Mesenchymal stem cell (in vitro differentiated cells and primary cell): ENCODE data around the gene TASL.

Experiments
- DNase-seq: peaks from one replicate; pipeline ENCODE4 v3.0.0-alpha.2; 2013
- H2AFZ ChIP-seq: one replicate; pipeline ENCODE4 v1.6.1; 2013; ENCODE audit warnings: low read depth, mild to moderate bottlenecking, control low read depth, inconsistent platforms, low read length, moderate library complexity
- H2AK5ac ChIP-seq: 2 replicates; pipeline ENCODE4 v1.6.1; 2013; ENCODE audit warnings: low read length, moderate library complexity, mild to moderate bottlenecking, inconsistent platforms; ENCODE audit not compliant: severe bottlenecking
- H2BK120ac ChIP-seq: one replicate; pipeline ENCODE4 v1.6.1; 2013; ENCODE audit warnings: low read depth, mild to moderate bottlenecking, inconsistent platforms, low read length, moderate library complexity
- H2BK12ac ChIP-seq, 2 experiments: one replicate each; pipeline ENCODE4 v1.6.1; 2013; ENCODE audit warnings: inconsistent platforms in 2 of 2, low read length in 2 of 2, mild to moderate bottlenecking in 2 of 2, moderate library complexity in 2 of 2, control low read depth in 1 of 2
- H2BK15ac ChIP-seq: one replicate; pipeline ENCODE4 v1.6.1; 2013; ENCODE audit warnings: mild to moderate bottlenecking, low read depth, inconsistent platforms; ENCODE audit not compliant: poor library complexity, severe bottlenecking
- H2BK5ac ChIP-seq: 2 replicates; pipeline ENCODE4 v1.6.1; 2013; ENCODE audit warnings: low read depth, mild to moderate bottlenecking, low read length, control low read depth, inconsistent platforms; ENCODE audit not compliant: poor library complexity, severe bottlenecking
- H3K14ac ChIP-seq, 2 experiments: one replicate each; pipeline ENCODE4 v1.6.1; 2013; ENCODE audit warnings: inconsistent platforms in 2 of 2, low read length in 2 of 2, control low read depth in 1 of 2, mild to moderate bottlenecking in 1 of 2, moderate library complexity in 1 of 2
- H3K18ac ChIP-seq, 2 experiments: one replicate each; pipeline ENCODE4 v1.6.1; 2013; ENCODE audit warnings: inconsistent platforms in 2 of 2, low read length in 2 of 2, control low read depth in 1 of 2, low read depth in 1 of 2, mild to moderate bottlenecking in 1 of 2
- H3K23ac ChIP-seq, 2 experiments: one replicate each; pipeline ENCODE4 v1.6.1; 2013; ENCODE audit warnings: inconsistent platforms in 2 of 2, low read length in 2 of 2, mild to moderate bottlenecking in 2 of 2, moderate library complexity in 2 of 2, control low read depth in 1 of 2
- H3K27ac ChIP-seq: 2 replicates; pipeline ENCODE4 v1.5.1; 2013; ENCODE audit warnings: mild to moderate bottlenecking, moderate library complexity, low read length, control low read depth, inconsistent platforms; ENCODE audit not compliant: poor library complexity, severe bottlenecking
- H3K27me3 ChIP-seq, 2 experiments: 2 replicates each; pipeline versions ENCODE4 v1.6.1 to v1.7.0; 2013; ENCODE audit warnings: low read length in 2 of 2, mild to moderate bottlenecking in 2 of 2, moderate library complexity in 2 of 2, control low read depth in 1 of 2, inconsistent platforms in 1 of 2; ENCODE audit not compliant: control insufficient read depth in 1 of 2, insufficient read depth in 1 of 2
- H3K36me3 ChIP-seq, 2 experiments: 2 replicates each; pipeline versions ENCODE4 v1.6.1 to v1.7.0; 2013; ENCODE audit warnings: low read length in 2 of 2, control low read depth in 1 of 2, inconsistent platforms in 1 of 2, low read depth in 1 of 2, mild to moderate bottlenecking in 1 of 2; ENCODE audit not compliant: insufficient read depth in 2 of 2, control insufficient read depth in 1 of 2
- H3K4ac ChIP-seq, 2 experiments: one replicate each; pipeline ENCODE4 v1.6.1; 2013; ENCODE audit warnings: inconsistent platforms in 2 of 2, low read length in 2 of 2, mild to moderate bottlenecking in 2 of 2, moderate library complexity in 2 of 2, control low read depth in 1 of 2, low read depth in 1 of 2
- H3K4me1 ChIP-seq: 2 replicates; pipeline ENCODE4 v1.6.1; 2013; ENCODE audit warnings: low read depth, low read length, control low read depth; ENCODE audit not compliant: control insufficient read depth, insufficient read depth
- H3K4me2 ChIP-seq: 2 replicates; pipeline ENCODE4 v1.6.1; 2013; ENCODE audit warnings: low read length, mild to moderate bottlenecking, inconsistent platforms; ENCODE audit not compliant: poor library complexity, severe bottlenecking
- H3K4me3 ChIP-seq, 2 experiments: 2 replicates each; pipeline versions ENCODE4 v1.5.1 to v1.7.0; 2013; ENCODE audit warnings: low read length in 2 of 2, mild to moderate bottlenecking in 2 of 2, control low read depth in 1 of 2, low read depth in 1 of 2; ENCODE audit not compliant: insufficient read depth in 1 of 2
- H3K79me1 ChIP-seq: replicated peaks from 2 replicates; pipeline ENCODE4 v1.6.1; 2013; ENCODE audit warnings: mild to moderate bottlenecking, control low read depth, low read length, inconsistent platforms; ENCODE audit not compliant: poor library complexity, severe bottlenecking
- H3K9ac ChIP-seq: 2 replicates; pipeline ENCODE4 v1.7.0; 2013; ENCODE audit warnings: mild to moderate bottlenecking, low read length, moderate library complexity
- H3K9me3 ChIP-seq: 2 replicates; pipeline ENCODE4 v1.7.0; 2013; ENCODE audit warnings: mild to moderate bottlenecking, low read length; ENCODE audit not compliant: control insufficient read depth
- H4K8ac ChIP-seq: one replicate; pipeline ENCODE4 v1.6.1; 2013; ENCODE audit warnings: inconsistent platforms, mild to moderate bottlenecking, low read length, moderate library complexity
- H4K91ac ChIP-seq: one replicate; pipeline ENCODE4 v1.6.1; 2013; ENCODE audit warnings: mild to moderate bottlenecking, low read length, inconsistent platforms
- WGBS: methylation state at CpG from one replicate; pipeline ENCODE4 v1.1.7; 2013; ENCODE audit warnings: mixed read lengths; 5-methylcytosine and 5-hydroxymethylcytosine counted together

Gene TASL

DNA sequence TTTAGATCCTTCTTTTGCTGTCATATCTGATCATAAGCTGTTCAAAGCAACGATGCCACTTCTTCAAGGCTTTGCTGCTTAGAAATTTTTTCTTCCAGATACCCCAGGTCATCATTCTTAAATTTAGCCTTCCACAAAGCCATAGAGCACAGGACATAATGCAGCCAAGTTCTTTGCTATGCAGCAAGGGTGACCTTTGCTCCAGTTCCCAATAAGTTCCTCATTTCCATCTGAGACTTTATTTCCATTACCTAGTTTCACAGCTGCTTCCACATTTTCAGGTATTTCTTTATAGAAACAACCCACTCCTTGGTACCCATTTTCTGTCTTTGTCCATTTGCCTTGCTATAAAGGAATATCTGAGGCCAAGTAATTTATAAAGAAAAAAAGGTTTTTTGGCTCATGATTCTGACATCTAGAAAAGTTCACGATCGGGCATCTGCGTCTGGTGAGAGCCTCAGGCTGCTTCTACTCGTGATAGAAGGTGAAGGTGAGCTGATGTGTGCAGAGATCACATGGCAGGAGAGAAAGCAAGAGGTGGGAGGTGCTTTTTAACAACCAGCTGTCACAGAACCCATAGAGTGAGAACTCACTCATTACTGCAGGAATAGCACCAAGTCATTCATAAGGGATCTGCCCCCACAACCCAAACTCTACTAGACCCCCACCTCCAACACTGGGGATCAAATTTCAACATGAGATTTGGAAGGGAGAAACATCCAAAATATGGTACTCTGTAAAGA is 11.8 kb upstream of the TASL start:
- 95% methylated on average over 4 of the region's 5 CpGs for WGBS
- H3K4me3 ChIP-seq: no peak overlapping the region
- no peaks in the 10 kb centered on the region for H3K36me3 ChIP-seq
- no peak overlapping the region for H2AFZ ChIP-seq
- H3K4me1 ChIP-seq: no peaks in the 10 kb centered on the region
- no peak overlapping the region for H2BK12ac ChIP-seq
- DNase-seq: no peak
- H2BK5ac ChIP-seq: no peak overlapping the region
- no peak overlapping the region for H3K9ac ChIP-seq
- H3K14ac ChIP-seq: no peak overlapping the region
- no peak overlapping the region for H3K18ac ChIP-seq
- no peak overlapping the region for H2BK15ac ChIP-seq
- H3K23ac ChIP-seq: no peak overlapping the region
- no peak overlapping the region for H4K8ac ChIP-seq
- H3K4ac ChIP-seq: no peak overlapping the region
- no peak overlapping the region for H3K27ac ChIP-seq
- H4K91ac ChIP-seq: no peak overlapping the region
- peaks cover 0 to 3% of the 10 kb centered on the region in 2 experiments for H3K27me3 ChIP-seq
- H2AK5ac ChIP-seq: no peak overlapping the region
- H3K4me2 ChIP-seq: no peak overlapping the region
- no peak overlapping the region for H2BK120ac ChIP-seq
- H3K9me3 ChIP-seq: no peaks in the 10 kb centered on the region
- H3K79me1 ChIP-seq: no peaks in the 10 kb centered on the region

DNA sequence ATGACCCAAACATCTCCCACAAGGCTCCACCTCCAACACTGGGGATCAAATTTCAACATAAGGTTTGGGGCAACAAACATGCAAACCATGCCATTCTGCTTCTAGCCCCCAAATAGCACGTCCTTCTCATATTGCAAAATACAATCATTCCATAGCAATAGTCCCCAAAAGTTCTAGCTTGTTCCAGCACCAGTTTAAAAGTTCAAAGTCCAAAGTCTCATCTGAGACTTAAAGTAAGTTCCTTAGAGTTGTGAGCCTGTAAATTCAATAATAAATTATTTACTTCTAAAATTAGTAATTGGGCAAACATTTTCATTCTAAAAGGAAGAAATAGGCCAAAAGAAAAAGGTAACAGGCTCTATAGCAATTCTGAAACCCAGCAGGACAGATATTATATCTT is 8.9 kb upstream of the TASL start:
- Histone ChIP-seq H3K27ac (no peak overlapping the region), H2AK5ac (no peak overlapping the region), H4K91ac (no peak overlapping the region), H3K79me1 (no peaks in the 10 kb centered on the region), H2BK15ac (no peak overlapping the region), H3K23ac (no peak overlapping the region), H3K4me3 (no peak overlapping the region), H3K9me3 (no peaks in the 10 kb centered on the region), H3K27me3 (peaks cover 0 to 3% of the 10 kb centered on the region in 2 experiments), H2BK120ac (no peak overlapping the region), H2BK5ac (no peak overlapping the region), H4K8ac (no peak overlapping the region), H3K36me3 (no peaks in the 10 kb centered on the region), H3K4ac (no peak overlapping the region), H2AFZ (no peak overlapping the region), H3K4me1 (no peaks in the 10 kb centered on the region), H3K4me2 (no peak overlapping the region), H3K18ac (no peak overlapping the region), H2BK12ac (no peak overlapping the region), H3K14ac (no peak overlapping the region), H3K9ac (no peak overlapping the region)
- 57% methylated on average over 1 of the region's 1 CpG for WGBS
- no peak for DNase-seq

DNA sequence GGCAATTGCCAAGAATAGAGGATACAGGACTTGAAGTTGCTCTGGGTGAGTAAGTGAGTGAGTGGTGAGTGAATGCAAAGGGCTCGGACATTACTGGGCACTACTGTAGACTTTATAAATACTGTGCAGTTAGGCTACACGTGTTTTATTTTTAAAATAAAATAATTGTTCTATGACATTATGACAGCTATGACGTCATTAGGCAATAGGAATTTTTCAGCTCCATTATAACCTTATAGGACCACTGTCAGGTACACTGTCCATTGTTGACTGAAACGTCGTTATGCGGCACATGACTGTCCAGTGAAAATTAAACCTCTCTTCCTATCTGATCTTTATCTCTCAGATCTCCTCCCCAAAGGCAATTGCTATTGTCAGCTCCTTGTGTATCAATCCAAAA is 5.1 kb upstream of the TASL start:
- H3K4me2 ChIP-seq: no peak overlapping the region
- no peak overlapping the region for H3K4me3 ChIP-seq
- H3K9me3 ChIP-seq: no peaks in the 10 kb centered on the region
- no peak overlapping the region for H4K8ac ChIP-seq
- 100% methylated on average over 4 of the region's 6 CpGs for WGBS
- H3K79me1 ChIP-seq: no peaks in the 10 kb centered on the region
- no peak overlapping the region for H3K18ac ChIP-seq
- H3K27me3 ChIP-seq: no peaks in the 10 kb centered on the region
- DNase-seq: no peak
- H2AK5ac ChIP-seq: no peak overlapping the region
- H3K9ac ChIP-seq: no peak overlapping the region
- no peak overlapping the region for H2BK12ac ChIP-seq
- H2BK5ac ChIP-seq: no peak overlapping the region
- no peak overlapping the region for H2BK120ac ChIP-seq
- no peaks in the 10 kb centered on the region for H3K36me3 ChIP-seq
- no peak overlapping the region for H2BK15ac ChIP-seq
- H3K4ac ChIP-seq: no peak overlapping the region
- H3K4me1 ChIP-seq: no peaks in the 10 kb centered on the region
- H3K27ac ChIP-seq: no peak overlapping the region
- no peak overlapping the region for H2AFZ ChIP-seq
- H3K14ac ChIP-seq: no peak overlapping the region
- no peak overlapping the region for H3K23ac ChIP-seq
- no peak overlapping the region for H4K91ac ChIP-seq

DNA sequence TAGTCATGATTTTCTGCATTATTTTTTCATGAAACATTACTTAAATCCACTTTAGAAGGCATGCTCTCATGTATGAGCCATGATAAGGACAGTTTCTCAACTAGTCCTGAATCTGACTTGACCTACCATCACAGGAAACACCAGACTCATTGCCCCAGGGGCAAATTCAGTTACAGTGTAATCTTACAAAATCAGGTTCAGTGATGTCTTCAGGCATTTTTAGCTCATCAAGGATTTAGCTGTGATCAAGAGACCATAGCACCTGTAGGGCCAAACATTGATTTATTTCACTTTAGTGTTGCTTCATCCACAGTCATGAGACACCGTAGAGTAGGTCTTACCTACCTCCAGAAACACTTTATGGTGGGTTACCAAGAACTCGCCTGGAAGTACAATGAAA is 3.1 kb upstream of the TASL start:
- no peak for DNase-seq
- H2BK120ac ChIP-seq: no peak overlapping the region
- H3K4ac ChIP-seq: no peak overlapping the region
- H2AK5ac ChIP-seq: no peak overlapping the region
- 80% methylated on average over 1 of the region's 2 CpGs for WGBS
- no peaks in the 10 kb centered on the region for H3K79me1 ChIP-seq
- H3K36me3 ChIP-seq: no peaks in the 10 kb centered on the region
- H2BK5ac ChIP-seq: no peak overlapping the region
- no peaks in the 10 kb centered on the region for H3K4me1 ChIP-seq
- no peak overlapping the region for H2AFZ ChIP-seq
- H2BK12ac ChIP-seq: no peak overlapping the region
- H3K14ac ChIP-seq: no peak overlapping the region
- no peak overlapping the region for H3K23ac ChIP-seq
- no peak overlapping the region for H3K27ac ChIP-seq
- H3K4me2 ChIP-seq: no peak overlapping the region
- no peak overlapping the region for H3K18ac ChIP-seq
- peaks cover 0 to 2% of the 10 kb centered on the region in 2 experiments for H3K27me3 ChIP-seq
- H3K9me3 ChIP-seq: no peaks in the 10 kb centered on the region
- H3K9ac ChIP-seq: no peak overlapping the region
- no peak overlapping the region for H3K4me3 ChIP-seq
- H4K8ac ChIP-seq: no peak overlapping the region
- no peak overlapping the region for H2BK15ac ChIP-seq
- no peak overlapping the region for H4K91ac ChIP-seq
